OCI-LY7 (cell line): ENCODE results near the gene DTX4. TPM values are rescaled to one million over a fixed set of nuclear protein-coding genes. Genes with fewer than 3 reads are reported as not detected.

Experiments used
- BruUV-seq: library from RNA; stranded (reverse); fragments of 400-500 nt; replicated peaks from 2 replicates; lab custom pipeline; 2021; lab: Mats Ljungman, UMichigan
- CTCF ChIA-PET: fragments of 300-600 bp; sonication (Branson Sonifier 250); formaldehyde crosslinking; loops from one replicate; lab custom pipeline; 2022; ENCODE audit warnings: antibody characterized with exemption; ENCODE audit not compliant: unreplicated experiment; lab: Charles Lee
- POLR2A ChIA-PET: fragments of 300-600 bp; sonication (Branson Sonifier 250); formaldehyde crosslinking; loops from one replicate; lab custom pipeline; 2022; ENCODE audit warnings: antibody characterized with exemption; lab: Charles Lee
- DNase-seq: peaks from one replicate; pipeline ENCODE4 v3.0.0-alpha.2; 2015; ENCODE audit warnings: low spot score
- H2AFZ ChIP-seq: fragments of 200-600 bp; sonication (generic), shearing (Covaris generic); 2 replicates; pipeline ENCODE4 v1.6.1; 2014; ENCODE audit warnings: mild to moderate bottlenecking, antibody characterized with exemption, low read length, moderate library complexity
- H3K27ac ChIP-seq: fragments of 200-600 bp; sonication (generic); 2 replicates; pipeline ENCODE4 v1.5.1; 2014; ENCODE audit warnings: mixed run types, low read depth, mild to moderate bottlenecking, moderate library complexity, low read length, inconsistent platforms; ENCODE audit not compliant: poor library complexity, severe bottlenecking
- H3K36me3 ChIP-seq: fragments of 200-600 bp; sonication (generic); 2 replicates; pipeline ENCODE4 v1.6.1; 2014; ENCODE audit warnings: mild to moderate bottlenecking, antibody characterized with exemption, low read length, moderate library complexity, mixed read lengths; ENCODE audit not compliant: insufficient read depth
- H3K4me1 ChIP-seq: fragments of 200-600 bp; sonication (generic); 2 replicates; pipeline ENCODE4 v1.5.1; 2014; ENCODE audit warnings: mild to moderate bottlenecking, low read length; ENCODE audit not compliant: insufficient read depth, poor library complexity, severe bottlenecking
- H3K4me2 ChIP-seq: fragments of 200-600 bp; sonication (generic); 2 replicates; pipeline ENCODE4 v1.6.1; 2014; ENCODE audit warnings: mild to moderate bottlenecking, low read length
- H3K4me3 ChIP-seq: fragments of 200-600 bp; sonication (generic); 2 replicates; pipeline ENCODE4 v1.5.1; 2014; ENCODE audit warnings: mild to moderate bottlenecking, low read depth, low read length; ENCODE audit not compliant: poor library complexity, severe bottlenecking
- H3K79me2 ChIP-seq: fragments of 200-600 bp; sonication (generic); 2 replicates; pipeline ENCODE4 v1.6.1; 2016; ENCODE audit warnings: low read depth, mild to moderate bottlenecking, low read length, moderate library complexity, mixed read lengths; ENCODE audit not compliant: insufficient read depth
- H3K9me2 ChIP-seq: fragments of 200-600 bp; sonication (generic); 2 replicates; pipeline ENCODE4 v1.6.1; 2016; ENCODE audit warnings: mild to moderate bottlenecking, low read length, mixed read lengths; ENCODE audit not compliant: insufficient read depth
- H3K9me3 ChIP-seq: fragments of 200-600 bp; sonication (generic); 2 replicates; pipeline ENCODE4 v1.6.1; 2014; ENCODE audit warnings: mild to moderate bottlenecking, mixed run types, low read length, mixed read lengths
- H4K20me1 ChIP-seq: fragments of 200-600 bp; sonication (generic); 2 replicates; pipeline ENCODE4 v1.6.1; 2014; ENCODE audit warnings: mild to moderate bottlenecking, antibody characterized with exemption, low read length, moderate library complexity, mixed read lengths; ENCODE audit not compliant: insufficient read depth
- EZH2phosphoT487 ChIP-seq: fragments of 200-600 bp; sonication (generic); IDR thresholded peaks from 2 replicates; pipeline ENCODE4 v1.6.1; 2018; ENCODE audit warnings: low read depth, borderline replicate concordance, mild to moderate bottlenecking, mixed run types, antibody characterized with exemption, low read length, moderate library complexity, mixed read lengths
- intact Hi-C: fragments of 100-400 bp; cut with micrococcal nuclease; formaldehyde crosslinking; loops from one replicate; pipeline ENCODE4 v1.10.0; 2022; ENCODE audit not compliant: unreplicated experiment
- total RNA-seq, 2 experiments: library from RNA; depleted of rRNA in 1 of 2; stranded (reverse); fragments of >200 nt in 1 of 2; shearing (Covaris generic) in 1 of 2; gene quantifications; 2 replicates each; pipeline ENCODE4 v1.2.3, GENCODE V29; 2014 to 2022
- TF ChIP-seq, protein P1 (sequence below): fragments of 200-600 bp; sonication (generic); conservative IDR thresholded peaks from 2 replicates; pipeline ENCODE4 v1.5.1; 2014; ENCODE audit warnings: mild to moderate bottlenecking, antibody characterized with exemption, low read length, moderate library complexity, mixed read lengths

The DTX4 gene
- total RNA-seq, 2 experiments from 2014 or later = 1.4 to 9.9 TPM

DNA sequence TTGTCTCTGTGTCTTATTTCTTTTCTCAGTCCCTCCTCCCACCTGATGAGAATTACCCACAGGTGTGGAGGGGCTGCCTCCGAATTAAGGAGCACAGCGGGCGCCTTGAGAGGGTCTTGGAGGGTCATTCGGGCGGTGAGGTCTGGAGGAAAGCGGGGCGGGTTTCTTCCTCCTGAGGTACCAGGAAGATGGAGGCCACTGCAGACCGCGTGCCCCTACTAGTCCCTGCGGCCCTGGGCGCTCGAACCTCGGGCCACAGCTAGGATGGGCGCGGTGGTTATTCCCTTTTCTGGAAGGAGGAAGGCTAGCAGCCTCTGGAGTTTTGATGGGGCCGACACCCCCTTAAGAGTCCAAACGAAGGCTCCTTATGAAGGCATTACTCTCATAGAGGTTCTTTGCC is 34.7 kb upstream of the DTX4 start:
- CTCF ChIA-PET = no interaction called here
- no peak for TF ChIP-seq EZH2phosphoT487
- TF ChIP-seq, protein P1, sequence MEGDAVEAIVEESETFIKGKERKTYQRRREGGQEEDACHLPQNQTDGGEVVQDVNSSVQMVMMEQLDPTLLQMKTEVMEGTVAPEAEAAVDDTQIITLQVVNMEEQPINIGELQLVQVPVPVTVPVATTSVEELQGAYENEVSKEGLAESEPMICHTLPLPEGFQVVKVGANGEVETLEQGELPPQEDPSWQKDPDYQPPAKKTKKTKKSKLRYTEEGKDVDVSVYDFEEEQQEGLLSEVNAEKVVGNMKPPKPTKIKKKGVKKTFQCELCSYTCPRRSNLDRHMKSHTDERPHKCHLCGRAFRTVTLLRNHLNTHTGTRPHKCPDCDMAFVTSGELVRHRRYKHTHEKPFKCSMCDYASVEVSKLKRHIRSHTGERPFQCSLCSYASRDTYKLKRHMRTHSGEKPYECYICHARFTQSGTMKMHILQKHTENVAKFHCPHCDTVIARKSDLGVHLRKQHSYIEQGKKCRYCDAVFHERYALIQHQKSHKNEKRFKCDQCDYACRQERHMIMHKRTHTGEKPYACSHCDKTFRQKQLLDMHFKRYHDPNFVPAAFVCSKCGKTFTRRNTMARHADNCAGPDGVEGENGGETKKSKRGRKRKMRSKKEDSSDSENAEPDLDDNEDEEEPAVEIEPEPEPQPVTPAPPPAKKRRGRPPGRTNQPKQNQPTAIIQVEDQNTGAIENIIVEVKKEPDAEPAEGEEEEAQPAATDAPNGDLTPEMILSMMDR = no peak
- Histone ChIP-seq H3K9me3 (peaks cover 22% of the 10 kb centered on the region), H3K79me2 (peaks cover 6% of the 10 kb centered on the region; the same call in 1 of the 2 replicates), H3K4me3 (no peak overlapping the region), H3K36me3 (peaks cover 32% of the 10 kb centered on the region), H4K20me1 (no peaks in the 10 kb centered on the region), H2AFZ (no peak overlapping the region), H3K27ac (no peak overlapping the region), H3K4me2 (no peak overlapping the region), H3K4me1 (peaks cover 7% of the 10 kb centered on the region), H3K9me2 (no peaks in the 10 kb centered on the region)
- POLR2A ChIA-PET = no interaction called here
- DNase-seq = no peak
- intact Hi-C loops = loop anchor here (2.0 to 10.0 kb wide), 4 partner anchors 34 to 485 kb away; no protein-coding TSS in a partner anchor
- no TSS peak for BruUV-seq

DNA sequence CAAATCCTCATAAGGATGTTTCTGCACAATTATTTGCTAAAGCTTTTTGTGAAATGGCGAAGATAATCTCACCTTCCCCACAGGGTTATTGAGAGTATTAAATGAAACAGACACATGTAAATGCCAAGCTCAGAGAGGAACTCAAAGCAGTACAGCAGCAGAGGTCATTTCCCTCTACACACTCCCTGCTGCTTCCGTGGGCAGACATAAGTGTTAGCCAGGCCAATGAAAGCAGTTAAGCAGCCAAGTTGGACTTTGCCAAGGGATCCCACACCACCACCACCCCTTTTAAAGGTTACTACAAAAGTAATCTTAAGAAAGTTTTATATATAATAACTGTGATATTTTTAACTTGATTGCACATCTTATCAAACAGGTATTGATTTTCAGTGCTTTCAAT is 33.3 kb upstream of the DTX4 start:
- Histone ChIP-seq H3K4me3 (no peak overlapping the region), H3K9me3 (peaks cover 7% of the 10 kb centered on the region), H3K79me2 (peaks cover 6% of the 10 kb centered on the region; the same call in 1 of the 2 replicates), H3K4me1 (peaks cover 13% of the 10 kb centered on the region), H3K27ac (no peak overlapping the region), H2AFZ (no peak overlapping the region), H3K4me2 (no peak overlapping the region), H4K20me1 (no peaks in the 10 kb centered on the region), H3K9me2 (no peaks in the 10 kb centered on the region), H3K36me3 (peaks cover 17% of the 10 kb centered on the region)
- no TSS peak for BruUV-seq
- CTCF ChIA-PET = no interaction called here
- TF ChIP-seq, protein P1 = no peak
- TF ChIP-seq EZH2phosphoT487 = no peak
- intact Hi-C loops = loop anchor here (5.0 to 10.0 kb wide), 3 partner anchors 214 to 486 kb away; no protein-coding TSS in a partner anchor
- POLR2A ChIA-PET = no interaction called here
- DNase-seq = no peak

DNA sequence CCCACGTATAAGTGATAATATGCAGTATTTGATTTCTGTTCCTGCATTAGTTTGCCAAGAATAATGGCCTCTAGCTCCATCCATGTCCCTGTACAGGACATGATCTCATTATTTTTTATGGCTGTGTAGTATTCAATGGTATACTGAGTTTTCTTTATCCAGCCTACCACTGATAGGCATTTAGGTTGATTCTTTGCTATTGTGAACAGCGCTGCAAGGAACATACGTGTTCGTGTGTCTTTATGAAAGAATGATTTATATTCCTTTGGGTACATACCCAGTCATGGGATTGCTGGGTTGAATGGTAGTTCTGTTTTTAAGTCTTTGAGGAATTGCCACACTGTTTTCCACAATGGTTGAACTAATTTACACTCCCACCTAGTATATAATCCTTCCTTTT is 30.7 kb upstream of the DTX4 start:
- H3K9me2 ChIP-seq = no peaks in the 10 kb centered on the region
- H3K4me3 ChIP-seq = peak overlapping the region; percentile 90
- ChIA-PET POLR2A (interaction anchor here (0.7 to 1.3 kb wide), 3 partner anchors 11 to 45 kb away, joined by 3 to 8 read pairs (median 4); no protein-coding TSS in a partner anchor), CTCF (interaction anchor here (1.8 kb wide), 1 partner anchor 17 kb away, joined by 7 read pairs; no protein-coding TSS in a partner anchor)
- H3K79me2 ChIP-seq = peaks cover 19% of the 10 kb centered on the region
- intact Hi-C loops = loop anchor here (10.0 kb wide), 1 partner anchor 674 kb away; the partner anchor contains the start of gene MRPL16
- no TSS peak for BruUV-seq
- no peaks in the 10 kb centered on the region for H4K20me1 ChIP-seq
- H3K36me3 ChIP-seq = peaks cover 2% of the 10 kb centered on the region
- no peak overlapping the region for H2AFZ ChIP-seq
- TF ChIP-seq, protein P1 = no peak
- no peak for TF ChIP-seq EZH2phosphoT487
- H3K4me2 ChIP-seq = peak overlapping the region; percentile 95
- no peaks in the 10 kb centered on the region for H3K9me3 ChIP-seq
- H3K27ac ChIP-seq = no peak overlapping the region
- DNase-seq = no peak
- H3K4me1 ChIP-seq = peaks cover 24% of the 10 kb centered on the region
